Trophoblast cell (in vitro differentiated cells and primary cell): ENCODE data around the gene FAM161A.
"Not testable (repeated sequence)": the region's sequence is repeated elsewhere in the genome, so short reads cannot be mapped to it uniquely, and the experiment has no call there.

Experiments
- DNase-seq, 2 donors: peaks; one replicate each; pipeline ENCODE4 v3.0.0-alpha.2; 2016
- H2AFZ ChIP-seq: 2 replicates; pipeline ENCODE4 v1.6.1; 2013; ENCODE audit warnings: low read length, moderate library complexity, mild to moderate bottlenecking; ENCODE audit not compliant: insufficient read depth, poor library complexity
- H2AK5ac ChIP-seq: 2 replicates; pipeline ENCODE4 v1.6.1; 2013; ENCODE audit warnings: mild to moderate bottlenecking, low read length
- H2BK120ac ChIP-seq: 2 replicates; pipeline ENCODE4 v1.6.1; 2013; ENCODE audit warnings: low read length, mild to moderate bottlenecking, moderate library complexity; ENCODE audit not compliant: insufficient read depth, poor library complexity
- H2BK12ac ChIP-seq: 2 replicates; pipeline ENCODE4 v1.6.1; 2013; ENCODE audit warnings: mild to moderate bottlenecking, low read length, moderate library complexity
- H2BK5ac ChIP-seq: 2 replicates; pipeline ENCODE4 v1.6.1; 2013; ENCODE audit warnings: low read length, low read depth, moderate library complexity, mild to moderate bottlenecking; ENCODE audit not compliant: poor library complexity
- H3K14ac ChIP-seq: 2 replicates; pipeline ENCODE4 v1.6.1; 2013; ENCODE audit warnings: mild to moderate bottlenecking, low read length
- H3K18ac ChIP-seq: 2 replicates; pipeline ENCODE4 v1.6.1; 2013; ENCODE audit warnings: mild to moderate bottlenecking, low read length
- H3K23ac ChIP-seq: 2 replicates; pipeline ENCODE4 v1.6.1; 2013; ENCODE audit warnings: low read length
- H3K27ac ChIP-seq: 2 replicates; pipeline ENCODE4 v1.5.1; 2013; ENCODE audit warnings: low read depth, mild to moderate bottlenecking, inconsistent platforms, low read length, moderate library complexity
- H3K27me3 ChIP-seq: 2 replicates; pipeline ENCODE4 v1.6.1; 2013; ENCODE audit warnings: inconsistent platforms, mild to moderate bottlenecking, low read length, moderate library complexity; ENCODE audit not compliant: insufficient read depth
- H3K36me3 ChIP-seq, 2 experiments: 1 replicate in 1 of 2; 2 replicates in 1 of 2; pipeline ENCODE4 v1.6.1; 2013; ENCODE audit warnings: low read length in 2 of 2, mild to moderate bottlenecking in 2 of 2, moderate library complexity in 1 of 2; ENCODE audit not compliant: insufficient read depth in 2 of 2, control insufficient read depth in 1 of 2
- H3K4ac ChIP-seq: 2 replicates; pipeline ENCODE4 v1.6.1; 2013; ENCODE audit warnings: low read depth, mild to moderate bottlenecking, low read length, moderate library complexity
- H3K4me1 ChIP-seq, 2 experiments: 1 replicate in 1 of 2; 2 replicates in 1 of 2; pipeline ENCODE4 v1.6.1; 2013; ENCODE audit warnings: low read length in 2 of 2, mild to moderate bottlenecking in 2 of 2, moderate library complexity in 1 of 2; ENCODE audit not compliant: insufficient read depth in 2 of 2, control insufficient read depth in 1 of 2
- H3K4me2 ChIP-seq: 2 replicates; pipeline ENCODE4 v1.6.1; 2013; ENCODE audit warnings: inconsistent platforms, mild to moderate bottlenecking, low read length, moderate library complexity
- H3K4me3 ChIP-seq: 2 replicates; pipeline ENCODE4 v1.5.1; 2013; ENCODE audit warnings: mild to moderate bottlenecking, low read depth, low read length, inconsistent platforms
- H3K79me1 ChIP-seq: one replicate; pipeline ENCODE4 v1.6.1; 2013; ENCODE audit warnings: low read length
- H3K79me2 ChIP-seq: 2 replicates; pipeline ENCODE4 v1.6.1; 2013; ENCODE audit warnings: low read length, mild to moderate bottlenecking; ENCODE audit not compliant: control insufficient read depth, insufficient read depth, poor library complexity
- H3K9ac ChIP-seq: 2 replicates; pipeline ENCODE4 v1.6.1; 2013; ENCODE audit warnings: mild to moderate bottlenecking, low read length
- H3K9me3 ChIP-seq: 2 replicates; pipeline ENCODE4 v1.6.1; 2013; ENCODE audit warnings: low read depth, mild to moderate bottlenecking, control low read depth, inconsistent platforms, low read length; ENCODE audit not compliant: insufficient read depth
- H4K12ac ChIP-seq: 2 replicates; pipeline ENCODE4 v1.6.1; 2013; ENCODE audit warnings: low read depth, mild to moderate bottlenecking, low read length, moderate library complexity
- H4K8ac ChIP-seq: 2 replicates; pipeline ENCODE4 v1.6.1; 2013; ENCODE audit warnings: low read depth, mild to moderate bottlenecking, low read length, moderate library complexity
- H4K91ac ChIP-seq: one replicate; pipeline ENCODE4 v1.6.1; 2013; ENCODE audit warnings: low read depth, mild to moderate bottlenecking, low read length, moderate library complexity
- WGBS: extraction: QIAGEN DNeasy Blood & Tissue Kit; methylation state at CpG from one replicate; pipeline ENCODE4 v1.1.7; 2013; ENCODE audit warnings: missing lambda C conversion rate; ENCODE audit not compliant: insufficient read length, insufficient coverage; ENCODE audit errors: extremely low coverage; 5-methylcytosine and 5-hydroxymethylcytosine counted together

Gene FAM161A

GRCh38 chr2:61811821-61812220 is 42.0 kb downstream of the FAM161A start:
- Histone ChIP-seq H3K23ac (no peak overlapping the region), H2AK5ac (no peak overlapping the region), H3K36me3 (no peaks in the 10 kb centered on the region), H4K91ac (no peak overlapping the region), H4K8ac (no peak overlapping the region), H3K79me1 (no peaks in the 10 kb centered on the region), H3K4me2 (no peak overlapping the region), H3K18ac (no peak overlapping the region), H3K9ac (no peak overlapping the region), H4K12ac (no peak overlapping the region), H3K9me3 (no peaks in the 10 kb centered on the region), H2BK5ac (no peak overlapping the region), H3K27me3 (no peaks in the 10 kb centered on the region), H3K4ac (no peak overlapping the region), H3K27ac (no peak overlapping the region), H3K4me3 (no peak overlapping the region), H3K4me1 (peaks cover 0 to 3% of the 10 kb centered on the region in 2 experiments), H2BK12ac (no peak overlapping the region), H2AFZ (no peak overlapping the region), H3K14ac (no peak overlapping the region), H2BK120ac (no peak overlapping the region), H3K79me2 (no peaks in the 10 kb centered on the region)
- no peak for DNase-seq
- WGBS, result no CpG with 5 or more reads among the region's 3 CpGs

- H3K4me1 ChIP-seq, H2BK12ac ChIP-seq, H3K9ac ChIP-seq, DNase-seq, H4K8ac ChIP-seq, H3K79me2 ChIP-seq, H3K27me3 ChIP-seq, H3K79me1 ChIP-seq, H3K36me3 ChIP-seq, H4K91ac ChIP-seq, H3K23ac ChIP-seq, H3K18ac ChIP-seq, H3K4me2 ChIP-seq, H3K4me3 ChIP-seq, H2BK120ac ChIP-seq, H4K12ac ChIP-seq, H2BK5ac ChIP-seq, H3K4ac ChIP-seq, H3K14ac ChIP-seq, H2AK5ac ChIP-seq, H3K27ac ChIP-seq, H2AFZ ChIP-seq, H3K9me3 ChIP-seq: not testable (repeated sequence)
- WGBS, result no CpG with 5 or more reads among the region's 1 CpG
Observed at GRCh38 chr2:61810203-61810602, 43.7 kb downstream of the FAM161A start.

GRCh38 chr2:61808693-61809092 is 45.2 kb downstream of the FAM161A start:
- not testable (repeated sequence) for H3K14ac ChIP-seq, H4K91ac ChIP-seq, H3K79me1 ChIP-seq, H3K79me2 ChIP-seq, H2AFZ ChIP-seq, H2BK120ac ChIP-seq, H2AK5ac ChIP-seq, H3K4me2 ChIP-seq, H4K12ac ChIP-seq, H3K27ac ChIP-seq, H2BK12ac ChIP-seq, H3K4me1 ChIP-seq, H3K27me3 ChIP-seq, H3K4me3 ChIP-seq, H3K9ac ChIP-seq, H3K18ac ChIP-seq, H3K23ac ChIP-seq, H2BK5ac ChIP-seq, H3K36me3 ChIP-seq, DNase-seq, H3K4ac ChIP-seq, H3K9me3 ChIP-seq, H4K8ac ChIP-seq
- WGBS, result no CpG with 5 or more reads among the region's 5 CpGs

DNA sequence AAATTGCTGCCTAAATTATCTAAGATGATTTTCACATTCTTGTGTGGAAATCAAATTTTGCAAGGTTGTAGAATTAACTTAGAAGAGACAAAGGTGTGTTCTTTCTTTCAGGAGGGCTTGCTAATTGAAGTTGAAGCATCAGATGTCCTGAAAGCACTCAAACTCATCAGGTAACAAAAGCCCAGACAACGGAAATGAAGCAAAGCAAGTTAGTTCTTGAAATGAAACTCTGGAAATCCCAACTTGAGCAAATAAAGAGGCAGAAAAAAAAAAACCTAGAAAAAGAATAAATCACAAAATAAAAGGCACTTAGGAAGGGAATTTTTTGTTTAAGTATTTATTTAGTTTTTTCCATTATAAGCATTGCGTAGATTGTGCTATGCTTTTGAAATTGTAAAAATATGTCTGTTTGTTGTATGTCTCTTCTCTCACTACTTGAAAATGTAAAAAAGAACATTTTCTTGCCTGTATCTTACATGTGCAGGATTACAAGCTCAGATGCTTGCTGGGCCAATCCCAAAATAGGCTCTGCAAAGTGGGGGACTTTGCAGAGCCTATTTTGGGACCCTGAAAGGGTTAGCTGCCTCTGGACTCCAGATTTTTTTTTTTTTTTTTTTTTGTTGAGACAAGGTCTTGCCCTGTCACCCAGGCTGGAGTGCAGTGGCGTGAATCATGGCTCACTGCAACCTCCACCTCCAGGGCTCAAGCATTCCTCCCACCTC is 46.7 kb downstream of the FAM161A start:
- no peak overlapping the region for H3K4me2 ChIP-seq
- peak in 1 of 2 donors; percentile 38 for DNase-seq
- no peaks in the 10 kb centered on the region for H3K27me3 ChIP-seq
- no peak overlapping the region for H3K9ac ChIP-seq
- no peak overlapping the region for H3K4me3 ChIP-seq
- no peak overlapping the region for H2AK5ac ChIP-seq
- H3K18ac ChIP-seq, result no peak overlapping the region
- H2BK5ac ChIP-seq, result no peak overlapping the region
- H3K79me1 ChIP-seq, result no peaks in the 10 kb centered on the region
- H3K36me3 ChIP-seq, result no peaks in the 10 kb centered on the region
- H3K27ac ChIP-seq, result no peak overlapping the region
- H3K79me2 ChIP-seq, result no peaks in the 10 kb centered on the region
- no peak overlapping the region for H4K91ac ChIP-seq
- H2AFZ ChIP-seq, result no peak overlapping the region
- H4K12ac ChIP-seq, result no peak overlapping the region
- no peaks in the 10 kb centered on the region for H3K9me3 ChIP-seq
- H3K23ac ChIP-seq, result no peak overlapping the region
- no peak overlapping the region for H2BK12ac ChIP-seq
- no peak overlapping the region for H2BK120ac ChIP-seq
- H3K4me1 ChIP-seq, result no peaks in the 10 kb centered on the region
- no peak overlapping the region for H3K4ac ChIP-seq
- no peak overlapping the region for H4K8ac ChIP-seq
- no peak overlapping the region for H3K14ac ChIP-seq
- WGBS, result no CpG with 5 or more reads among the region's 3 CpGs
